Choroid plexus epithelial cell (primary cell): Measurements from ENCODE around the gene TBL3.

Experiments
- DNase-seq: peaks from one replicate; pipeline ENCODE4 v3.0.0-alpha.2; 2010; ENCODE audit warnings: low read depth
- H3K4me3 ChIP-seq: 2 replicates; pipeline ENCODE4 v1.5.1; 2011; ENCODE audit warnings: low read depth, mild to moderate bottlenecking, control low read depth, low read length, moderate library complexity
- TF ChIP-seq, protein P1 (sequence below): conservative IDR thresholded peaks from 2 replicates; pipeline ENCODE4 v1.5.1; 2011; ENCODE audit warnings: low read depth, mild to moderate bottlenecking, control low read depth, inconsistent platforms, low read length, moderate library complexity

The TBL3 gene

DNA sequence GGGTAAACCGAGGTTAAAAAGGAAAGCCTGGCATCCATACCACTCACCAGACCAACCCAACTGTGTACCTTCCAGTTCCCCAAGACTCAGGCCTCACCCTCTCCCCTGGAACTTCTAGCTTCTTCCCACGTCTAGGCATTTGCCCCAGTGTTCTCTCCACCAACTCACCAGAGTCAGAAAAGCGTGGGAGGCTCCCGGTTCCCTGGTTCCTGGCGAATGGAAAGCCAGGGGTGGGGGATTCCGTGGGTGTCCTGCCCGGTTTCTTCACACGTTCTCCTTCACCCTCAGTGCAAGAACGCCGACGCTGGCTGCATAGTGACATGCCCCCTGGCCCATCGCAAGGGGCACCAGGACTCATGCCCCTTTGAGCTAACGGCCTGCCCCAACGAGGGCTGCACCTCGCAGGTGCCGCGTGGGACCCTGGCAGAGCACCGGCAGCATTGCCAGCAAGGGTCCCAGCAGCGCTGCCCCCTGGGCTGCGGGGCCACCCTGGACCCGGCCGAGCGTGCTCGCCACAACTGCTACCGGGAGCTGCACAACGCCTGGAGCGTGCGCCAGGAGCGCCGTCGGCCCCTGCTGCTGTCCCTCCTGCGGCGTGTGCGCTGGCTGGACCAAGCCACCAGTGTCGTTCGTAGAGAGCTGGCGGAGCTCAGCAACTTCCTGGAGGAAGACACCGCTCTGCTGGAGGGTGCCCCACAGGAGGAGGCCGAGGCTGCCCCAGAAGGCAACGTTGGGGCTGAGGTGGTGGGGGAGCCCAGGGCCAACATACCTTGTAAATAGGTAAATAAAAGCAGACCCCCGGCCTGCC is 3.5 kb upstream of the TBL3 start:
- TF ChIP-seq, protein P1, sequence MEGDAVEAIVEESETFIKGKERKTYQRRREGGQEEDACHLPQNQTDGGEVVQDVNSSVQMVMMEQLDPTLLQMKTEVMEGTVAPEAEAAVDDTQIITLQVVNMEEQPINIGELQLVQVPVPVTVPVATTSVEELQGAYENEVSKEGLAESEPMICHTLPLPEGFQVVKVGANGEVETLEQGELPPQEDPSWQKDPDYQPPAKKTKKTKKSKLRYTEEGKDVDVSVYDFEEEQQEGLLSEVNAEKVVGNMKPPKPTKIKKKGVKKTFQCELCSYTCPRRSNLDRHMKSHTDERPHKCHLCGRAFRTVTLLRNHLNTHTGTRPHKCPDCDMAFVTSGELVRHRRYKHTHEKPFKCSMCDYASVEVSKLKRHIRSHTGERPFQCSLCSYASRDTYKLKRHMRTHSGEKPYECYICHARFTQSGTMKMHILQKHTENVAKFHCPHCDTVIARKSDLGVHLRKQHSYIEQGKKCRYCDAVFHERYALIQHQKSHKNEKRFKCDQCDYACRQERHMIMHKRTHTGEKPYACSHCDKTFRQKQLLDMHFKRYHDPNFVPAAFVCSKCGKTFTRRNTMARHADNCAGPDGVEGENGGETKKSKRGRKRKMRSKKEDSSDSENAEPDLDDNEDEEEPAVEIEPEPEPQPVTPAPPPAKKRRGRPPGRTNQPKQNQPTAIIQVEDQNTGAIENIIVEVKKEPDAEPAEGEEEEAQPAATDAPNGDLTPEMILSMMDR, result no peak
- H3K4me3 ChIP-seq, result no peak overlapping the region
- no peak for DNase-seq

DNA sequence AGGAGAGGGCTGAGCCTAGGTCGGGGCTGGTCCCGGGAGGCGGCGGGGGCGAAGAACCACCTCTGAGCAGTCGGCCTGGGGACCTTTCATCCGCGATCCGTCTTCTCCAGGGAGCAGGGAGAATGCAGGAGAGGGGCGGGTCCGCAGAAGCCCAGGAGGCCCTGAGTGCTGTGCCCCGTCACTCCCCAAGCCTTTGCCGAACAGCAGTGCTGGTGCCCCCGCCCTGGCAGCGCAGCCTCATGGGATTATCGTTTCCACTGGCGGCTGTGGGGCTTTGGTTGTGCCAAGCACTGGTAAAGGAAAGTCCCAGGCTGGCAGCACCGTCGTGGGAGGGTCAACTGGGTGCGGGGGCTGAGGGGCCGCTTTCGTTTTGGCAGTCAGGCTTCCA is 631 bp downstream of the TBL3 start:
- H3K4me3 ChIP-seq, result peak overlapping the region; percentile 92
- peak; percentile 26 for DNase-seq
- TF ChIP-seq, protein P1, result no peak

DNA sequence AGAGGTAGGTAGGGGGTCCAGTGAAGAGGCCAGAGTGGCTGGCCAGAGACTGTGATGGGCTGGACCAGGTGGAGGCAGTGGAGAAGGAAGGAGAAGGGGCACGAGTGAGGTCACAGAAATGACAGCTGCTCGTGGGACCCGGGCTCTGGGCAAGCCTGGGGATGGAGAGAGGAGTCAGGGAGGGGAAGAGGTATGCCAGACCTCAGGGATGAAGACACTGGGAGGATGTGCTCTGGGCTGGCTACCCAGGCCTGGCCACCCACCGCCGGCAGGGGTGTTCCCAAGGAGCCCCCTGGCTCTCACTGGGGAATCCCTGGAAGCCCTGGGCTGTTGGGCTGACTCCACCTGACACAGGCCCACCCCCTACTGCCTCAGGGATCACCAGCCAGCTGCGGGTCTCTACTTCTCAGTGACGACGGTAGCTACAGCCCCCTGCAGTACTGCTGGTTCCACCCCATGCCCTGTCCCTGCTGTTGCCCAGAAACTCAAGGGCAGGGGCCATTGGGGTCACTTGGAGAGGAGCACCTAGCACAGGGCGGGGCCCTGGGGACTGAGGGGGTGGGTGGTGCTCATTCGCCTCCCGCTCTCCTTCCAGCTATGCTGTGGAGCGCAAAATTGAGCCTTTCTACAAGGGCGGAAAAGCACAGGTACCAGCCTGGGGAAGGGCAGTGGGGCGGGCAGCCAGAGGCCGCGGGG is 1.8 kb downstream of the TBL3 start:
- H3K4me3 ChIP-seq, result no peak overlapping the region
- TF ChIP-seq, protein P1, result no peak
- DNase-seq, result no peak

DNA sequence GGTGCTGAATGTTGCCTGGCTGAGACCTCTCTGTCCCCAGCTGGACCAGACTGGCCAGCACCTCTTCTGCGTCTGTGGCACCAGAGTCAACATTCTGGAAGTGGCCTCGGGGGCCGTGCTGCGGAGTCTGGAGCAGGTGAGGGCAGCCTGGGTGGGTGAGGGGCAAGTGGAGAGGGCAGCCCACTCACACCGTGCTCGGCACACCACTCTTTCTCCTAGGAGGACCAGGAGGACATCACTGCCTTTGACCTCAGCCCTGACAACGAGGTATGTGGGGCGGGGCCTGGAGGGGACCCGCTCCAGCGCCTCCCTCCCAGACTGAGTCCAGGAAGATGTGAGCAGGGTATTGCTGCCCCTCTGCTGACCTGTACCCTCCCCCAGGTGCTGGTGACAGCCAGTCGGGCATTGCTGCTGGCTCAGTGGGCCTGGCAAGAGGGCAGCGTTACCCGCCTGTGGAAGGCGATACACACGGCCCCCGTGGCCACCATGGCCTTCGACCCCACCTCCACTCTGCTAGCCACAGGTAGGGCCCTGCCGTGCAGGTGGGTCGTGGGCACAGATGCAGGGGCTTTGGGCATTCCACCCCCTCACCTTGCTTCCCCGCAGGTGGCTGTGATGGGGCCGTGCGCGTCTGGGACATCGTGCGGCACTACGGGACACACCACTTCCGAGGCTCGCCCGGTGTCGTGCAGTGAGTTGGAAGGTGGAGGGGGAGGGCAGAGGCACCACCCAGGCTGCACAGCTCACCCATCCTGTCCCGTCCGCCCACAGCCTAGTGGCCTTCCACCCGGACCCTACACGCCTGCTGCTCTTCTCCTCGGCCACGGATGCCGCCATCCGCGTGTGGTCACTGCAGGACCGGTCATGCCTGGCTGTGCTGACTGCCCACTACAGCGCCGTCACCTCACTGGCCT is 2.6 kb downstream of the TBL3 start:
- no peak overlapping the region for H3K4me3 ChIP-seq
- DNase-seq, result no peak
- TF ChIP-seq, protein P1, result no peak

DNA sequence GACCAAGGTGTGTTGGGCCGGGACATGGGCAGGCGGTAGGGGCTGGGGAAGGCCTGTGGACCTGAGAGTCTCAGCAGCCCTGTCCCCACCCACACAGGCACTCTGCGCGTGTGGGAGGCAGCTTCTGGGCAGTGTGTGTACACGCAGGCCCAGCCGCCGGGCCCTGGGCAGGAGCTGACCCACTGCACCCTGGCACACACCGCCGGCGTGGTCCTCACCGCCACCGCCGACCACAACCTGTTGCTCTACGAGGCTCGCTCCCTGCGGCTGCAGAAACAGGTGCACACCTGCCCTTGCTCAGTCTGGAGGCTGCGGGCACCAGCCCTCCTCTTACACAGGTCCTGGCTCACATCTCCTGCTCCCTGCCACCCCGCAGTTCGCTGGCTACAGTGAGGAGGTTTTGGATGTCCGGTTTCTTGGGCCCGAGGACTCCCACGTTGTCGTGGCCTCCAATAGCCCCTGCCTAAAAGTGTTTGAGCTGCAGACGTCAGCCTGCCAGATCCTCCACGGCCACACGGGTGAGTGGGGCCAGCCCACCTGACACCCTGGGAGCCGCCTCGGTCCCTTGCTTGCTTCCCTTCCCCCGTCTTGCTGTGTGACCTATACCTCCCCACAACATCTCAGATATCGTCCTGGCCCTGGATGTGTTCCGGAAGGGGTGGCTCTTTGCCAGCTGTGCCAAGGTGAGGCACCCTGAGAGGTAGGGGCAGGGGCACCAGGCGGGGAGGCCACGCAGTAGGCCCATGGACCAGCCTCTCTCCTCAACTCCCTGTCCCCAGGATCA is 3.8 kb downstream of the TBL3 start:
- no peak for DNase-seq
- H3K4me3 ChIP-seq, result no peak overlapping the region
- TF ChIP-seq, protein P1, result no peak

DNA sequence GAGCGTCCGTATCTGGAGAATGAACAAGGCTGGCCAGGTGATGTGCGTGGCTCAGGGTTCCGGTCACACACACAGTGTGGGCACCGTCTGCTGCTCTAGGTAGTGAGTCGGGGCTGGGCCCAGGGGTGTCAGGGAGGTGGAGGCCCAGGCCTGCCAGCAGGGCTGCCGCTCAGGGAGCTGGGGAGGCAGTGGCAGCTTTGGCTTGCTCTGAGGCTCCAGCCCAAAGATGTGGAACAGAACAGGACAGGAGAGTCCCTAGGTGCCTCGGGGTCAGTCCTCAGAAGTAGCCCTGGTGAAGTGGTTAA is 4.3 kb downstream of the TBL3 start:
- H3K4me3 ChIP-seq, result no peak overlapping the region
- TF ChIP-seq, protein P1, result no peak
- DNase-seq, result no peak
